ENCODE measurements around the gene TMEM51.

GRCh38 chr1:15125101-15125745 lies 28.3 kb upstream of the TMEM51 start:
- TF ChIP-seq CTCF (IDR thresholded peaks at IDR 0.05; ENCODE audit: insufficient read depth, low read length) (no peak), GABPA (IDR thresholded peaks at IDR 0.05; ENCODE audit: low read depth) (no peak), POLR2AphosphoS5 (IDR thresholded peaks at IDR 0.05; ENCODE audit: low read depth) (no peak), REST (IDR thresholded peaks at IDR 0.05; ENCODE audit: insufficient replicate concordance, low read depth) (no peak)
